ENCODE results near the gene KRTAP2-1. TPM values are rescaled to one million over a fixed set of nuclear protein-coding genes. Genes with fewer than 3 reads are reported as not detected.

The KRTAP2-1 gene
- total RNA-seq, 1 experiment from 2014 or later, result not detected

GRCh38 chr17:41009936-41010335, 37.2 kb downstream of the KRTAP2-1 start:
- DNase-seq (ENCODE audit: low spot score), result no peak
- CTCF ChIA-PET, result no interaction called here
- intact Hi-C loops (cut with micrococcal nuclease; ENCODE audit: unreplicated experiment), result no loop called here

GRCh38 chr17:41009301-41009760, 37.8 kb downstream of the KRTAP2-1 start:
- no peak for DNase-seq (ENCODE audit: low spot score)
- H3K4me1 ChIP-seq (ENCODE audit: insufficient read depth, low read length, poor library complexity, severe bottlenecking), result no peaks in the 10 kb centered on the region
- no peaks in the 10 kb centered on the region for H3K27me3 ChIP-seq (replicated peaks; ENCODE audit: insufficient read depth, low read depth, low read length, poor library complexity)
- no peak for TF ChIP-seq EZH2 (IDR thresholded peaks at IDR 0.05; ENCODE audit: borderline replicate concordance, low read depth, low read length, poor library complexity, severe bottlenecking)
- no peak for TF ChIP-seq CTCF (conservative IDR thresholded peaks at IDR 0.05; ENCODE audit: low read depth, low read length)
- intact Hi-C loops (cut with micrococcal nuclease; ENCODE audit: unreplicated experiment), result no loop called here
- ChIA-PET CTCF (no interaction called here), POLR2A (ENCODE audit: low non-redundant PET) (no interaction called here)
- no peaks in the 10 kb centered on the region for H3K9me3 ChIP-seq (ENCODE audit: low read depth, low read length, poor library complexity, severe bottlenecking)
- no peak overlapping the region for H3K27ac ChIP-seq (ENCODE audit: low read depth, low read length, poor library complexity, severe bottlenecking)
- H3K4me3 ChIP-seq (ENCODE audit: low read depth, low read length, poor library complexity, severe bottlenecking), result no peak overlapping the region
- BruUV-seq (replicated peaks), result no TSS peak
- H3K36me3 ChIP-seq (ENCODE audit: insufficient read depth, low read length, poor library complexity, severe bottlenecking), result no peaks in the 10 kb centered on the region

More at GRCh38 chr17:41009936-41010335, 37.2 kb downstream of the KRTAP2-1 start:
- Histone ChIP-seq H3K36me3 (ENCODE audit: insufficient read depth, low read length, poor library complexity, severe bottlenecking) (no peaks in the 10 kb centered on the region), H3K27ac (ENCODE audit: low read depth, low read length, poor library complexity, severe bottlenecking) (no peak overlapping the region), H3K4me3 (ENCODE audit: low read depth, low read length, poor library complexity, severe bottlenecking) (no peak overlapping the region), H3K9me3 (ENCODE audit: low read depth, low read length, poor library complexity, severe bottlenecking) (no peaks in the 10 kb centered on the region), H3K4me1 (ENCODE audit: insufficient read depth, low read length, poor library complexity, severe bottlenecking) (no peaks in the 10 kb centered on the region), H3K27me3 (replicated peaks; ENCODE audit: insufficient read depth, low read depth, low read length, poor library complexity) (no peaks in the 10 kb centered on the region)
- TF ChIP-seq CTCF (conservative IDR thresholded peaks at IDR 0.05; ENCODE audit: low read depth, low read length) (no peak), EZH2 (IDR thresholded peaks at IDR 0.05; ENCODE audit: borderline replicate concordance, low read depth, low read length, poor library complexity, severe bottlenecking) (no peak)
- POLR2A ChIA-PET (ENCODE audit: low non-redundant PET), result no interaction called here
- BruUV-seq (replicated peaks), result no TSS peak

GRCh38 chr17:41008811-41009210, 38.3 kb downstream of the KRTAP2-1 start, which contains the start of gene KRTAP3-1:
TSS of gene KRTAP3-1 (minus strand) at chr17:41009128. CDS start at chr17:41009074, 54 bp downstream.
- intact Hi-C loops (cut with micrococcal nuclease; ENCODE audit: unreplicated experiment), result no loop called here
- Histone ChIP-seq H3K27ac (ENCODE audit: low read depth, low read length, poor library complexity, severe bottlenecking) (no peak within 1 kb of the TSS), H3K27me3 (replicated peaks; ENCODE audit: insufficient read depth, low read depth, low read length, poor library complexity) (no peaks in the 10 kb centered on the region), H3K4me3 (ENCODE audit: low read depth, low read length, poor library complexity, severe bottlenecking) (no peak within 1 kb of the TSS), H3K4me1 (ENCODE audit: insufficient read depth, low read length, poor library complexity, severe bottlenecking) (no peaks in the 10 kb centered on the region), H3K36me3 (ENCODE audit: insufficient read depth, low read length, poor library complexity, severe bottlenecking) (no peaks in the 10 kb centered on the region), H3K9me3 (ENCODE audit: low read depth, low read length, poor library complexity, severe bottlenecking) (no peaks in the 10 kb centered on the region)
- no peak for TF ChIP-seq EZH2 (IDR thresholded peaks at IDR 0.05; ENCODE audit: borderline replicate concordance, low read depth, low read length, poor library complexity, severe bottlenecking)
- no peak for TF ChIP-seq CTCF (conservative IDR thresholded peaks at IDR 0.05; ENCODE audit: low read depth, low read length)
- DNase-seq (ENCODE audit: low spot score), result no peak
- BruUV-seq (replicated peaks), result no TSS peak
- ChIA-PET CTCF (no interaction called here), POLR2A (ENCODE audit: low non-redundant PET) (no interaction called here)

Measured in A673 (cell line).